Gastrocnemius medialis (tissue), 4 donors: ENCODE data around the gene SYNRG.

Experiments used
- CTCF ChIP-seq, 5 experiments: fragments of 450-650 bp in 3 of 5; fragments of 200-600 bp in 2 of 5; sonication (generic) in 2 of 5; IDR thresholded peaks in 4 of 5; conservative IDR thresholded peaks in 1 of 5; 1 replicate in 4 of 5; 2 replicates in 1 of 5; pipeline ENCODE4 v1.5.1; 2016 to 2019; ENCODE audit warnings: antibody characterized with exemption in 5 of 5, mild to moderate bottlenecking in 3 of 5, moderate library complexity in 3 of 5
- POLR2A ChIP-seq, 2 donors: fragments of 450-650 bp; IDR thresholded peaks; one replicate each; pipeline ENCODE4 v1.6.1; 2017; ENCODE audit warnings: antibody characterized with exemption in 2 of 2, mild to moderate bottlenecking in 2 of 2, moderate library complexity in 2 of 2

- TF ChIP-seq CTCF (IDR thresholded peaks at IDR 0.05 in 4 of 5, conservative IDR thresholded peaks at IDR 0.05 in 1 of 5) (no peak), POLR2A (IDR thresholded peaks at IDR 0.05) (no peak)
These were observed 67.1 kb downstream of the SYNRG start for GRCh38 chr17:37541880-37542660.
